HPDE6-E6E7 (cell line): ENCODE results near the gene ABHD14A.
"Not testable (repeated sequence)": the region's sequence is repeated elsewhere in the genome, so short reads cannot be mapped to it uniquely, and the experiment has no call there.

Source experiments
- DNase-seq: peaks from one replicate; pipeline ENCODE4 v3.0.0; 2011; ENCODE audit warnings: missing footprints; ENCODE audit errors: extremely low spot score

ABHD14A gene

DNA sequence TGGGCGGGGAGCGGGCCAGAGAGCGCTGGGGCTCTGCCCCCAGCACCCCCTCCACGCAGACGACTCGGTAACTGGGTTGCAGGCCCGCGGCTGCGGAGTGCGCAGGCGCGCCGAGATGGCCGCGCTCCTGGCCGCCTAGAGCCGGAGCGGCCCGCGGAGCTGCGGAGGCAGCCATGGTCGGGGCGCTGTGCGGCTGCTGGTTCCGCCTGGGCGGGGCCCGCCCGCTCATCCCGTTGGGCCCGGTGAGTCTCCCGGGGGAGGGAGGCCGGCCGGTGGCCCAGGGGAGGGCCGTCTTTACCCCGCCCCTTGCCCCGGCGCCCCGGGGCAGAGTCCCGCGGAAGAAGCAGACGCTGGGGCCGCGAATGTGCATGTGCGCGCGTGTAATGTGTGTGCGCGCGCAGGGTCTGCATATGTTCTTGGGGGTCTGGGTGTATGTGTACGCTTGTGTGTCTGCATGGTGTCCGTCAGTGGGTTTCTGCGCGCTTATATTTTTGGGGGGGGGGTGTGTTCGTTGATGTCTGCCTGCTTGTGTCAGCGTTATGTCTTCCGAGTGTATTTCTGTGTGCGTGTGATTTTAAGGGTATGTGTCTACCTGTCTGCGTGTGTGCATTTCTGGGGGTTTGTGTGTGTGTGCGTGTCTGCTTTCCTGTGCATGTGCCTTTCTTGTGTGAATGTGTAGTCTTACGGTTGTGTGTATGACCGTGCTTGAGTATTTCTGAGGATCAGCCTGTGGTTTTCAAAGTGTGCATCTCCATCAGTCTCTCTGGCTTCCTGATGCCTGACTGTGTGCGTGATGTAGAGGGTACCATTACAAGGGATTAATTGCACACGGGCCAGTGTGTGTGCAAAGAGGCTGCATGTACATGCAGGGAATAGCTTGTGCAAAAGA lies at the start of gene ABHD14A:
ABHD14A (plus strand) TSS at position 102 of the 889 bp plus-strand sequence; CDS start at position 174, 72 bp downstream.
- peak; percentile 55 for DNase-seq

DNA sequence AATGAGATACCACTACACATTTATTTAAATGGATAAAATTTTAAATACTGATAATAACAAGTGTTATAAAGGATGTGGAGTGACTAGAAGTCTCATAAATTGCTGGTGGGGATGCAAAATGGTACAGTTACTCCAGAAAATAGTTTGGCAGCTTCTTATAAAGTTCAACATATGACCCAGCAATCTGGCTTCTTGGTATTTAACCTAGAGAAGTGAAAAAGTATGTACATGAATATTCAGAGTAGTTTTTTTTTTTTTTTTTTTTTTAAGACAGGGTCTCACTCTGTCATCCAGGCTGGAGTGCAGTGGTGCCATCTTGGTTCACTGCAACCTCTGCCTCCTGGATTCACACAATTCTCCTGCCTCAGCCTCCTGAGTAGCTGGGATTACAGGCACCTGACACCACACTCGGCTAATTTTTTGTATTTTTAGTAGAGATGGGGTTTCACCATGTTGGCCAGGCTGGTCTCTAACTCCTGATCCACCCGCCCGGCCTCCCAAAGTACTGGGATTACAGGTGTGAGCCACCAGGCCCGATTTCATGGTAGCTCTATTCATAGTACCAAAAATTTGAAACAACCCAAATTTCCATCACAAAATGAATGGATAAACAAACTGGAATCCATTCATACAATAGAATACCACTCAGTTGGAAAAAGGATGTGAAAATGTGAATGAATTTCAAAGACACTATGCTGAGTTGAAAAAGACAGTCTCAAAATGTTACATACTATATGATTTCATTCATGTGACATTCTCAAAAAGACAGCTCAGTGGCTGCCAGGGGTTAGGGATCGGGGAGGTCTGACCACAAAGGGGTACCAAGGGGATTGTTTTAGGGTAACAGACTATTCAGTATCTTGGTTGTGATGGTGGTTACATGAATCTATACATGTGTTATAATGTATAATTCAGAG lies 47.5 kb upstream of the ABHD14A start:
- DNase-seq = no peak

DNA sequence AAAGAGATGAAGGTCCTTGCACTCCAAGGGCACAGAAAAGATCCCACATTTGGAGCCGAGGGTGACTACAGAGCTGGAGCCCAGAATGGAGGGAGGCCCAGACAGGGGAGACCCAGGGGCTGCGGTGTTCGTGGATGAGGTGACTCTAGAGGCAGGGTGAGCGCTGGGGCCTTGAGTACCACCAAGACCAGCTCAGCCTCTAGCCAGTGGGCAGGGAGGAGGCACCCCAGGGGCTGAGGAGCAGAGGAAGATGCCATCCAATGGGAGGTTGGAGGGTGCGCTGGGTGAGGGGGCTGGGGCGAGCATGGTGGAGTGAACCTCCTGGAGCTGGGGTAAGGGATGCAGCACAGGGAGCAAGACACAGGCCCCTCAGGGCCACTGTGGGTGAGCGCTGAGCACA lies 46.4 kb upstream of the ABHD14A start:
- DNase-seq = no peak

DNA sequence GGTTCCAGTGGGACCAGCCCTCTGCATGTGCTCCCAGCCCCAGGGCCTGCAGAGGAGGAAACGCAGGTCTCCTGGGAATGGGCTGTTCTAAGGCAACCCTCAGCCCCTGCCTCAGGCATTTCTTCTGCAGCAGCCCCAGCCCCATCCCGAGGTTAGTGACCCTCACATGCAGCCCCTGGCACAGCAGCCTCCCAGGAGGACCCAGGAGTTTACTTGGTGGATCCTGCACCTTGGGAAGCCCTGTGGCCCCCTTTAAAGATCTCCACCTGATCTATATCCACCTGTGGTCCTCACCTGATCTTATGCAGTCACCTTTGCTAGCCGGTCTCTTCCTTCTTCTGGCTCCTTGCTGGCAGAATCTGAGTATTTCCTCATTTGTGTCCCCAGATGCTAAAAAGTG lies 45.9 kb upstream of the ABHD14A start:
- not testable (repeated sequence) for DNase-seq

DNA sequence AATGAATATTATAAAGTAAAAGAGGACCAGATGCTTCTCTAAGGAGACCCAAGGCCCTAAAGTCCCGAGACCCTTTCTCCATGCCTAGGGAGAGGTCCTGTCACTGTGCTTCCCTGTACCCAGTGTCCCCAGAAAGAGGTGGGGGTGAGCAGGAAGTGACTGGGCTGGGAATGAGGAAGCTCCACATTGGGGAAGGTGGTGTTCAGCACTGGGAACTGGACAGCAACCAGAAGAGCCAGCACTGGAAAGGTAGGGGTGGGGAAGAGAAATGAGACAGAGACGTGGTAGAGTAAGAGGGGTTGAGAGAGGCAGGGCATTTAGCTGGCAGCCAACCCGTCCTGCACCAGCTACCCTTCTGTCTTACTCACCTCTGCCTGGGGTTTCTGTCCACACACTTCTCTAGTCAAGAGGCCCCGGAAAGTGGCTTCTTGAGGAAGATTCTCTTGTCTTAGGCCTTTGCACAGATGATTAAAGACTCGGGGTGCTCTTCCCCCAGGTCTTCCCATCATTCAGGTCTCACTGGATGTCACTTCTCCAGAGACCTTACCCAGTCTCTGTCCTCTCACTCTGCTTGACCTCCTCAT lies 45.4 kb upstream of the ABHD14A start:
- DNase-seq = peak; percentile 10

DNA sequence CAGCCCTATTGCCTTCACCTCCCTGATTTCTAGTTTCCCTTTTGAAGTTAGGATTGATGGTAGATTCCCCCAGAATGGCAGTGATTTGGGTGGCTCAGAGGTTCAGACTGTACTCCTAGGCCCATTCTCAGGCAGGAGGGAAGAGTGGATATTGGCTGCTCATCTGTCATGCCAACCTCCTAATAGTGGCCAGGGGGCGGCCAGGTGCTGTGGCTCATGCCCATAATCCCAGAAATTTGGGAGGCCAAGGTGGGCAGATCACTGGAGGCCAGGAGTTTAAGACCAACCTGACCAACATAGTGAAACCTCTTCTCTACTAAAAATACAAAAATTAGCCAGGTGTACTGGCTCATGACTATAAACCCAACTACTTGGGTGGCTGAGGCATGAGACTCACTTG lies 44.4 kb upstream of the ABHD14A start:
- DNase-seq = no peak

DNA sequence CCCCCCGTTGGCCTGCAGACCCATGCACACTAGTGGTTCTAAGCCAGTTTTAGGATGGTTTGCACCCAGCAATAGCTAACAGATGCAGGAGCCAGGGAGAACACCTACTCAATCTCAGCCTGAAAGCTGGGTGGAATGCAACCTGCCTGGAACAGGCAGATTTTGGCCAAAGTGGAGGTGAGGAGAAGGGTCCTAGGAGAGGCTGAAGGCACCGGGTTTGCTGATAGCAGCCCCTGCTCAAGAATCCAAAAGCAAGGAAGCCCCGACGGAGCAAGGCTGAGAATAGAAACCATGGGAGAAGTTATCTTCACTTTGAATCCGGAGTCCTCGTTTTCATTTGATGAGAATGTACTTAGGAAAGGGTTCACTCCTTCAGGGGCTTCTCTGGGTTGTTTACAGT lies 43.1 kb upstream of the ABHD14A start:
- no peak for DNase-seq

DNA sequence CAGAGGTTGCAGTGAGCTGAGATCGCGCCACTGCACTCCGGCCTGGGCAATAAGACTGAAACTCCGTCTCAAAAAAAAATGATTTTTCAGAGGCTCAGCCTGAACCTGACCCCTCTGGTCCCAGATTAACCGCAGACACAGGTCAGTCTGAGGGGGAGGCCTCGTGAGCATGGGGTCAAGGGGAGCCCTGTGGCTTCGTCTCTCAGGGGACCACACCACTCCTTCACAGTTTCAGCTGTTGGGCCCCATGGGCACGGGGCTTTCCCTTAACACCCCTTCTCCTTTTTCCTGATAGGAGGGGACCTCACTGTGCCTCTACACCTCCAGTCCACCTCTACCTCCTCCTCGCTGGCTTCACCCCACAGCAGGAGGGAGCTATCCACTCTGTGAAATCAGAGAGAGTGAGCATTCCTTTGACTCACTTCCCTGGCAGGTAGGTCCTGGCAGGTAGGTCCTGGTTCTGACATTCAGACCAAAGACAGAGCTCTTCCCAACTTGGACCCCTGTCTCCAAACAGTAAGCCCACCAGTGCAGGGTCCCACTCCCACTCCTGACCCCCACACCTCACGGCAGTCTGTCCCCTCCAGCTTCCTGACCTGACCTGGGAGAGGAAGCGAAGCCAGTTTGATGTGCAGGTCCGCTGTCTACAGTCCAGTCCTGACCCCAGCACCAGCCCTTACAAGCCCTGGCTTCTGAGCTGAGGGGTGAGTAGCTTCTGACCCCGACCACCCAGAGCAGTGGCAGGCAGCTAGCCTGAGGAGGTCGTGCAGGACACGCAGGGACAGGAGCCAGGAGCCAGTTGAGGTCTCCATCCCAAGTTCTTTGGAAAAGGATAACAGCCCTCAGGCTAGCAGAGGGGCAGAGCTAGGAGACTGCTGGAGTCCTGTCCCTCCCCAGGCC lies 42.1 kb upstream of the ABHD14A start:
- no peak for DNase-seq

DNA sequence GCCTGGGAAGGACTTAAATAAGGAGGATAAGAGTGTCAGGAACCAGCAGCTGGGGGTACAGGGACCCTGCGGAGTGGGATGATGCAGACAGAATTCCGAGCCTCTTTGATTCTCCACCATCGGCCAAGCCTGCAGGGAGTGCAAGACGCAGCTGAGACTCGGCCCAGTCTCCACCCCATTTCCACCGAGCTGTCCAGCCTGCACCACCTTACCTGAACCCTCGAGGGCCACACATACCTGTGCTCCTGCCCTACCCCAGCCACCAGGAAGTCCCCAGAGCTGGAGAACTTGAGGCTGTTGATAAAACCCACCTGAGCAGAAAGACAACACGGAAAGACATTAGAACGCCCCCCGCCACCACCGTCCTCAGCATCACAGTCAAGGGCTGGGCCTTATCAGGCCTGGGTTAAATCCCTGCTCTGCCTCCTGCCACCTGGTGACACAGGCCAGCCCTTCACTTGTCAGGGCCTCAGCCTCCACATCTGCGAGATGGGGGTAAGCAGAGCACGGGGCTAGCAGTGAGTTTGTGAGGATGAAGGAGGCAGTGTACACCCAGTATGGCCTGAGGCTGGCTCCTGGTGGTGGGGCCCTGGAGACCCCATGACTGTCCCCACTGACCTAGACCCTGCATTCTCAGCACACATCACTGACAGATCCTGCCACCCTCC lies 41.3 kb upstream of the ABHD14A start:
- DNase-seq = no peak

DNA sequence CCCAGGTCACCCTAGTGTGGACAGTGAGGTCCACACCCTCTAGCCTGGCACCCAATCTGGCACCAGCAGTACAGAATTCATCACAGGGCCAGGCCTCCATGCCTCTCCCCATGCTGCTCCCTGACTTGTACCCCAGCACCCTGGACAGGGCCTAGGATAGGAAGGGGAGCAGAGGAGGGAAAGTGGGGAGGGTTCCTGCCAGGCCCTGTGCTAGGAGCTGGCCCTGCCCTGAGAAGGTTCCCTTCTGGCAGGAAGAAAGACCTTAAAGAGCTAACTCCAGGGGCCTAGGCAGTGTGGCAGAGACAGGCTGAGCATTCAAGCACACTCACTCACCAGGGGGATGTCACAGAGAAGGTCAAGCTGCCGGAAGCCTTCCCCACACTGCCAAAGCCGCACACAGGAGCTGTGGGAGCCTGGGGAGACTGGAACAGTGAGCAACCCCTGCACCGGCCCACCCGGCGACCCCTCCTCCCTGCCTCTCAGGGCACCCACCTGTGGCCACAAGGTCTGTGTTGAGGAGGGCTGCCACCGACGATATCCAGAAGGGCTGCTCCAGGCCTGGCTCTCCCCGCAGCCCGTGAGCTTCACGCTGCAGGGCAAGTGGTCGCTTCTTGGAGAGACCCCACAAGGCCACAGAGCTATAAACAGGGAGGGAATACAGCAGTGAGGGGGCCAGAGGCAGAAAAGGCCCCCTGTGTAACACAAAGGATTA lies 40.6 kb upstream of the ABHD14A start:
- DNase-seq = no peak

DNA sequence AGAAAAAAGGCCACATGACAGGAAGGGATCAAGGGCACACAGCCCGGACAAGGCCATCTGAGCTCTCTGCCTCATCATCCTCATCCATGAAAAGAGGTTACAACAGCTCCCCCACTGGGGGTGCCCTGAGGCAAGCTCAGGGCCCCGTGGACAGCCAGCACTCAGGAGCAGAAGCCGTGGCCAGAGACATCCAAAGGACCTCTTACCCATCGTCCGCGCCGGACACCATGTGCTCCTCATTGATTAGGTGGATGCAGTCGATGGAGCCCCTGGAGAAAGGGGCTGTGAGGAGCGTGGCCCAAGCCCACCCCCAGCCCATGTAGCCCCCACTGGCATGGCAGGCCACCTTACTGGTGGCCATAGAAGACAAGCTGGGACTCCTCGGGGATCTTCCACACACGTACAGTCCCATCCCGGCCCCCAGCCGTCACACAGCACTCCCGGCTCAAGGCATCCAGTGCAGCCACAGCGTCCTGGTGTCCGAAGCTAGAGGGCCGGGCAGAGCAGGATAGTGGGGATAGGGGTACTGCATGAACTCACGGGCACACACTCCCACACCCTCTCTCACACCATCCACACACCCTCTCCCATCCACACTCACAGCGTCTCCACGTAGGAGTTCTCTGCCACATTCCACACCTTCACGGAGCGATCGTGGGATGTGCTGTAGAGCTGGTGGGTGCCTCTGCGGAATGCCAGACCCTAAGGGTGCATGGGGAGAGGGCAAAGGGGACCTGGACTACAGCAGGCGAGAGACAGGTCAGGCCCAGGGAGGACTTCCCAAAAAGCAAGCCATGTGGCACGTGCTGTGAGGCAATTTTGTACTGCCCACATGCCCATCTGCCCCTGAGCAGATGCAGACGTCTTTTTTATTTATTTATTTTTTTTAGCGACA lies 39.6 kb upstream of the ABHD14A start:
- DNase-seq = no peak

DNA sequence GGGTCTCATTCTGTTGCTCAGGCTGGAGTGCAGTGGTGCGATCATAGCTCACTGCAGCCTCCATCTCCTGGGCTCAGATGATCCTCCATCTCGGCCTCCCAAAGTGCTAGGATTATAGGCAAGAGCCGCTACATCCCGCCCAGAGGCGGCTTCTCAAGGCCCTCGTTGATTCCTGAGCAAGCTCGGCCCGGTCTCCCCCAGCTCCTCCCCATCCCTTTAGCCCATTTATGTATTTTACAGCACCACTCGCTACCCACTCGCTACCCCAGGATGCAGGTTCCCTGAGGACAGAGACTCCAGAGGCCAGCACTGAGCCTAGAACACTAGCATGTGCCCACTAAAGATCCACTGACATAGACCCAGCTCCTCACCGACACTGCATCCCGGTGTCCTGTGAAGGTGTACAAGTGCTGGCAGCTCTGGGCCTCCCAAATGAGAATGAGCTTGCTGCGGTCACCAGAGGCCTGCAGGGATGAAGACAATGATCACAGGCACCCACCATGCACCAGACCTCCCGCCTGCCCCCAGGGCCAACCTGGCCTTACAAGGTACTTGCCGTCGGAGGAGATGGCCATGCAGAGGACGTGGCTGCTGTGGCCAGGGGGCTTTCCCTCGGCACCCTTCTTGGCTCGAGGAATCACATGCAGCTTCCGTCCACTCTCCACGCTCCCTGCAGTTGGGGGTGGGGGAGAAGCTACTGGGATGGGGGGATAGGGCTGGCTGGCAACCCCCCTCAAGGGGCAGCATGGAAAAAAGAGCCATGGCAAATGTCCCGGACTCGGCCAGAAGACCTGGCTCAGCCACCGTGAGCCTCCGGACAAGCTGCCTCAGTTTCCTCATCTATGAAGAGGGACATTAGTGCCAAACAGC lies 38.7 kb upstream of the ABHD14A start:
- no peak for DNase-seq

DNA sequence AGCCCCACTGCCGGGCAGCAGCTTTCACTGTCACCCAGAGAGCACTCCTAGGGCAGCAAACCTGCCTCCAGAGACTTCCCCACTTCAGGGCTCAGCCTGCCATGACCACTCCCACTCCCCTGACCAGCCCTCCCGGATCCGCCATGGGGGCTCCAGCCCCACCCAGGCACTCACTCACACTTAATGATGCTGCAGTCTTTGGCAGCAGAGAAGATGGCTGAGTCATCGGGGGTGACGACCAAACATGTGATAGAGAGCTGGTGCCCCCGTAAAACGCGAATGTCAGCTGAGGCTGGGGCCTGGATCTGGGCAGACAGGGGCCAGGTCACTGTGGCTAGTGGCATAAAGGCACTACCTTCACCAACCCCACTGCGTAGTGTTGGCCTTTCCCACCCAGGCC lies 37.9 kb upstream of the ABHD14A start:
- DNase-seq = no peak

DNA sequence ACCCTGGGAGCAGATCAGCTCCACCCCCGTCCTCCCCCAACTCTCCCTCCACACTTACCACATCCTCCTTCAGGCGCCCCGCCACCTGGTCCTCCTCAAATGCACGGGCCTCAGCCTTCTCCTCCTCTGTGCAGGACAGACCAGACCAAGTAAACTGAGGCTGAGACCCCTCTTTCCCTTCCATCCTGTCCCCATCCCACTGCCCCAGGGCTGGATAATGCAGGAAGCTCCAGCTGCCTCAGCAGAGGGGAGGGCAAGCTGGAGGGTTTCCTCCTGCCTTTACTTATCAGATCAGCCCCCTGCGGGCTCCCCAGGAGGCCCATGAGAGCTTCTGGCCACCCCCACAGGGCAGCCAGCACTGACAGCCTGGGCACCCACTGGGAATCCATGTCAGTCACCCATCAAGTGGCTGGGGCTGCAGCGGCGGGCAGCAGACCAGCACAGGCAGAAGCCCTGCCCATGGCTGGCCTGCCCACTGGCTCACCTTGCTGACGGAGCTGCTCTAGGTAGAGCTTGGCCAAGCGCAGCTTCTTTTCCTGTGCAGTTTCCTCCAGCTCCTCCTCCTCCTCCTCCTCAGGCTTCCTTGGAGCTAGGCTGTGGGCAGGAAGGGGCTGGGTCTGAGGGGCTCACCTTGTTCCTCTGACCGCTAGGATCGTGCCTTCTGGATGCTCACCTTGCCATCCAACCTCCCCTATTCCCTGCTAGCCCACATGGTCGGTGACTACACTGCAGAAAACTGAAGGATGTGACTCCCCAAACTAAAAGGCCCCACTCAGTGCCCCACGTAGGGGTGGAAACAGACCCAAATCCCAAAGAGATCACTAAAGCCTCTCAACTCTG lies 37.0 kb upstream of the ABHD14A start:
- DNase-seq = no peak

DNA sequence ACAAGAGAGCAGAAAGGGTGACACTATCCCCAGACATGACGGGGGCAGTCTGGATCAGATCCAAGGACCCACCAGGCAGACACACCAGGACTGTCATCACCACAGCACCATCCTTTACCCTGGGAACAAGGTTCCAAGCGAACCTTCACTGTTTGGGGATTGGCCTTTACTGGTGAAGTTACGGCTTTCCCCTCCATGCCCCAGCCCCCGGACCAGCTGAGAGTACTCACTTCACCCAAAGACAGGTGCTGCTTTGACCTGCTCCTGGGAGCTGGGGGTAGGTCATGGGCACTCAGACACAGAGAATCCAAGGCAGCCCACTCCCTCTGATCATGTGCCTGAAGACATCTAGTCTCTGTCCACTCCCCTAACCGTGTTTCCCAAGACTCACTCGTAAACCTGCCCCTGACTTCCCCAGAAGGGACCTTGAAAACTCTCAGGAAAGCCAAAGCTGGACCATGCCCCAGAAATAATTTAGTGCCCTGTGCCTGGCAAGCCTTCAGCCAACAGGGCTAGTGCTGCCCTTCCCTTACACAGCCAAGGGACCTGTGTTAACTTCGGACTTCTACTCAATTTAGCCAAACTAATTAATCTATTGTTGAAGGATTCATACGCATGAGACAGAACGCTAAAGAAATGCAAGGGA lies 36.0 kb upstream of the ABHD14A start:
- DNase-seq = no peak

DNA sequence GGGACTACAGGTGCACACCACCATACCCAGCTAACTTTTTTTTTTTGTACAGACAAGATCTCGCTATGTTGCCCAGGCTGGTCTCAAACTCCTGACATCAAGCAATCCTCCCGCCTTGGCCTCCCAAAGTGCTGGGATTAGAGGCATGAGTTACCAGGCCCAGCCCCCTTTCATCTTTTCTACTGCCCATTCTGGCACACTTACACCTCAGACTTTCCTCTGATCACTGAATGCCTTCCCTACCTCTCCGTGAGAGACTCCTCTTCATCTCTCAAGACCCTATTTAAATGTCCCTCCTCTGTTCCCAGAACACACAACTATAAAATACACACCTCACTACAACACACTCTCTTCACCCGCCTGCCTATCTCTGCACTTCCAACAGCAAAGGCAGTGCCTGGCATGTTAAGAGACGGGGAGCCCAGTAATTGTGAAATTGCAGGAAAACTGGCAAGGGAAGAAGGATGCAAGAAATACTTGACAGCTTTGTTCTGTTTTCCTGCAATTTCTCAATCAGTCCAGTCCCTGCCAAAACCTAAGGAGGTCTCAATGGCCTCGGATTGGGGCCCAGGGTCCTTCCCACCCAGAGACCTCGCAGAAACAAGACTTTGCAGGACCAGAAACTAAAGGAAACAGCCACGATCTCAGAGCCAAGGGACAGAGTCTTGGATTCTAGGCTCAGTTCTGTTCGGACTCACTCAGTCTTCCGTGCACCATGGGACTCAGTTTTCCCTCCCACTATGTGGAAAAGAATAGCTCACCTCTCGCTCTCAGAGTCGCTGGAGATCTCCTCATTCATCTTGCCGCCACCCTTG lies 34.0 kb upstream of the ABHD14A start:
- no peak for DNase-seq
